Measurements from ENCODE around the gene TRMT5.

Gene TRMT5

DNA sequence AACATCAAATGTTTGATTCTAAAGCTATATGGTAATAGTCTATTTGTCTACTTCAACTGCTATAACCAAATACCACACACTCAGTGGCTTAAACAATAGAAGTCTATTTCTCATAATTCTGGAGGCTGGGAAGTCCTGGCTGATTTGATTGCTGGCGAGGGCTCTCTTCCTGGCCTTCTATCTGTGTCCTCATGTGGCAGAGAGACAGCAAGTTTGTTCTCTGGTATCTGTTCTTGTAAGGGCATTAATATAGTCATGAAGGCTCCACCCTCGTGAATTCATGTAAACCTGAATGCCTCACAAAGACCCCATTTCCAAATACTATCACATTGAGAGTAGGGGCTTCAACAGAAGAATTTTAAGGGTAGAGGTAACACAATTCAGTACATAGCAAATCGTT, 34.1 kb downstream of the TRMT5 start:
- H3K4me3 ChIP-seq (ENCODE audit: low read depth, low read length): no peak overlapping the region
- TF ChIP-seq, protein P1, sequence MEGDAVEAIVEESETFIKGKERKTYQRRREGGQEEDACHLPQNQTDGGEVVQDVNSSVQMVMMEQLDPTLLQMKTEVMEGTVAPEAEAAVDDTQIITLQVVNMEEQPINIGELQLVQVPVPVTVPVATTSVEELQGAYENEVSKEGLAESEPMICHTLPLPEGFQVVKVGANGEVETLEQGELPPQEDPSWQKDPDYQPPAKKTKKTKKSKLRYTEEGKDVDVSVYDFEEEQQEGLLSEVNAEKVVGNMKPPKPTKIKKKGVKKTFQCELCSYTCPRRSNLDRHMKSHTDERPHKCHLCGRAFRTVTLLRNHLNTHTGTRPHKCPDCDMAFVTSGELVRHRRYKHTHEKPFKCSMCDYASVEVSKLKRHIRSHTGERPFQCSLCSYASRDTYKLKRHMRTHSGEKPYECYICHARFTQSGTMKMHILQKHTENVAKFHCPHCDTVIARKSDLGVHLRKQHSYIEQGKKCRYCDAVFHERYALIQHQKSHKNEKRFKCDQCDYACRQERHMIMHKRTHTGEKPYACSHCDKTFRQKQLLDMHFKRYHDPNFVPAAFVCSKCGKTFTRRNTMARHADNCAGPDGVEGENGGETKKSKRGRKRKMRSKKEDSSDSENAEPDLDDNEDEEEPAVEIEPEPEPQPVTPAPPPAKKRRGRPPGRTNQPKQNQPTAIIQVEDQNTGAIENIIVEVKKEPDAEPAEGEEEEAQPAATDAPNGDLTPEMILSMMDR (conservative IDR thresholded peaks at IDR 0.05; ENCODE audit: low read depth, low read length): no peak
- DNase-seq (ENCODE audit: low read depth): no peak

- H3K4me3 ChIP-seq (ENCODE audit: low read depth, low read length): no peak overlapping the region
- peak; percentile 9 for DNase-seq (ENCODE audit: low read depth)
- TF ChIP-seq, protein P1 (conservative IDR thresholded peaks at IDR 0.05; ENCODE audit: low read depth, low read length): no peak
These were observed 34.9 kb downstream of the TRMT5 start for GRCh38 chr14:60945984-60946383.

GRCh38 chr14:60944204-60944603, 36.7 kb downstream of the TRMT5 start:
- H3K4me3 ChIP-seq (ENCODE audit: low read depth, low read length): no peak overlapping the region
- DNase-seq (ENCODE audit: low read depth): peak; percentile 20
- TF ChIP-seq, protein P1 (conservative IDR thresholded peaks at IDR 0.05; ENCODE audit: low read depth, low read length): no peak

DNA sequence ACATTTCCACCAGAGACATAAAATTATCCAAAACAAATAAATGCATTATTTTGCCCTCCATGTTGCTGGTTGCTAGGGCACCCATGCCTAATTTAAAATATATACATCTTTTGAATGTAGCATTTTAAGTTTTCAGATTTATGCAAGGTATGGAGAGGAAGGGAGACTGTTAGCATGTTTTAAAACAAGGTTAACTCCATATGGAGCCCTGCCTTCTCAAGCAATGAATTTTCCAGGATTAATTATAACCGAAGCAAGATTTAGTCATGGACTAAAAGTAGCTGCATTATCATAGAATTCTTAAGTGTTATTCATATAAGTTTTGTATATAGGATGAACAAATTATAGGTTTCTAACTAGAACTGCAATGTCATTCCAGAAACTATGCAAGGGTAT, 37.2 kb downstream of the TRMT5 start:
- H3K4me3 ChIP-seq (ENCODE audit: low read depth, low read length): no peak overlapping the region
- no peak for DNase-seq (ENCODE audit: low read depth)
- TF ChIP-seq, protein P1 (conservative IDR thresholded peaks at IDR 0.05; ENCODE audit: low read depth, low read length): no peak

DNA sequence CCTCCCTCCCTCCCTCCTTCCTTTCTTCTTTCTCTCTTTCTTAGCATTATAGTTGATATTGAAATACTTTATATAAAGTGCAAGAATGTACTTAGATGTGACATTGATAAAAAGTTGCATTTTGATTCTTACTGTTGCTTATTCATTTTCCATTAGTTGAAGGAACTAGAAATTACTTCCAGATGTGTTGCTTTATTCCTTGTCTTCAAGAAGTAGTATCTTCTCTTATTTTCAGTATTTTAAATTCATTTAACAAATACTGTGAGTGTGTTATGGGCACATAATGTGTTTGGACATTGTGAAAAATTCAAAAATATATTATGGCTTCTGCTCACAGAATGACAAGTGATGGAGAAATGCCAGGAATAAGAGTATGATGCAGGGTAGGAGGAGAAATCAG, 45.6 kb downstream of the TRMT5 start:
- H3K4me3 ChIP-seq (ENCODE audit: low read depth, low read length): no peak overlapping the region
- TF ChIP-seq, protein P1 (conservative IDR thresholded peaks at IDR 0.05; ENCODE audit: low read depth, low read length): no peak
- no peak for DNase-seq (ENCODE audit: low read depth)

DNA sequence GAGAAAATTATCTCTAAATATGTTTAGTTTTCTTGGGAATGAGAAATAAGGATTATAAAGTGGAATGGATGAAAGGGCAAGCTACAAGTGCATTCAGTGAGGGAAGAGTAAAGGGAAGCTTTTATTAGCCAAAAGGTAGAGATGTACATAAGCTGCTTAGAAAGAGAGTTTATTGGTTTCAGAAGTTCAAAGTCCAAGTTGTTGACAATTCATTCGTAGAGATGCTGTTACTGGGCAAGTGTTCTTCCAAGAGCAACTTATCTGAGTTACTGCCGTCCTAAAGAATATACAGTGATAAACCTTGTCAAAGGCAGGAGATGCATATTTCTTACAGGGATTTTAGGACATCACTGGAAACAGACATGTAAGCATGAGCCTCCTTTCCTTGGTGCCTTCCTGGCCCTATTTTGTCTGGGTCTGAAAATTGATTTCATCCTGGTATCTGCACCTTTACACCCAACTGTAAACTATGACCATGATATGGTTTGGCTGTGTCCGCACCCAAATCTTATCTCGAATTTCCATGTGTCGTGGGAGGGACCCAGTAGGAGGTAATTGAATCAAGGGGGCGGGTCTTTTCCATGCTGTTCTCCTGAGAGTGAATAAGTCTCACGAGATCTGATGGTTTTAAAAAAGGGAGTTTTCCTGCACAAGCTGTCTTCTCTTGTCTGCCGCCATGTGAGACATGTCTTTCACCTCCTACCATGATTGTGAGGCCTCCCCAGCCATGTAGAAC, 46.8 kb downstream of the TRMT5 start:
- DNase-seq (ENCODE audit: low read depth): no peak

More for the DNA sequence above, 46.8 kb downstream of the TRMT5 start:
- H3K4me3 ChIP-seq (ENCODE audit: low read depth, low read length): no peak overlapping the region
- TF ChIP-seq, protein P1 (conservative IDR thresholded peaks at IDR 0.05; ENCODE audit: low read depth, low read length): no peak

Data from choroid plexus epithelial cell (primary cell).